Endothelial cell of umbilical vein (primary cell): ENCODE results near the gene PLCG2.

ENCODE experiments used
- EZH2 ChIP-seq: IDR thresholded peaks from 2 replicates; pipeline ENCODE4 v1.6.1; 2012; ENCODE audit warnings: borderline replicate concordance, low read depth, mild to moderate bottlenecking, moderate library complexity, low read length, inconsistent platforms; ENCODE audit not compliant: severe bottlenecking
- FOS ChIP-seq: IDR thresholded peaks from 2 replicates; pipeline ENCODE4 v1.6.1; 2011; ENCODE audit warnings: mild to moderate bottlenecking, low read length, moderate library complexity, borderline replicate concordance; ENCODE audit not compliant: insufficient read depth
- GATA2 ChIP-seq: IDR thresholded peaks from 2 replicates; pipeline ENCODE4 v1.7.0; 2011; ENCODE audit warnings: low read depth, mild to moderate bottlenecking, moderate library complexity, mixed read lengths, low read length; ENCODE audit not compliant: insufficient read length, insufficient read depth
- JUN ChIP-seq: IDR thresholded peaks from 2 replicates; pipeline ENCODE4 v1.6.1; 2011; ENCODE audit warnings: borderline replicate concordance, low read depth; ENCODE audit not compliant: insufficient read length, insufficient read depth
- MYC ChIP-seq: IDR thresholded peaks from one replicate; pipeline ENCODE4 v1.6.1; 2011; ENCODE audit warnings: mild to moderate bottlenecking, low read depth, low read length
- POLR2A ChIP-seq: IDR thresholded peaks from 2 replicates; pipeline ENCODE4 v1.6.1; 2012; ENCODE audit warnings: low read depth, mild to moderate bottlenecking, control low read depth, low read length
- POLR2AphosphoS5 ChIP-seq: IDR thresholded peaks from 2 replicates; pipeline ENCODE4 v1.6.1; 2012; ENCODE audit warnings: low read depth, mild to moderate bottlenecking, control low read depth, low read length, moderate library complexity; ENCODE audit not compliant: insufficient read depth
- TF ChIP-seq, protein P1 (sequence below), 2 donors: IDR thresholded peaks; 1 replicate in 1 of 2; 2 replicates in 1 of 2; pipeline ENCODE4 v1.5.1; 2011; ENCODE audit warnings: low read length in 2 of 2, mild to moderate bottlenecking in 2 of 2, moderate library complexity in 2 of 2, control low read depth in 1 of 2, inconsistent platforms in 1 of 2, low read depth in 1 of 2; ENCODE audit not compliant: insufficient read depth in 1 of 2; ENCODE audit errors: extremely low read depth in 1 of 2
- TF ChIP-seq, protein P2 (sequence below): IDR thresholded peaks from 2 replicates; pipeline ENCODE4 v1.6.1; 2011; ENCODE audit not compliant: insufficient read depth, insufficient read length

DNA sequence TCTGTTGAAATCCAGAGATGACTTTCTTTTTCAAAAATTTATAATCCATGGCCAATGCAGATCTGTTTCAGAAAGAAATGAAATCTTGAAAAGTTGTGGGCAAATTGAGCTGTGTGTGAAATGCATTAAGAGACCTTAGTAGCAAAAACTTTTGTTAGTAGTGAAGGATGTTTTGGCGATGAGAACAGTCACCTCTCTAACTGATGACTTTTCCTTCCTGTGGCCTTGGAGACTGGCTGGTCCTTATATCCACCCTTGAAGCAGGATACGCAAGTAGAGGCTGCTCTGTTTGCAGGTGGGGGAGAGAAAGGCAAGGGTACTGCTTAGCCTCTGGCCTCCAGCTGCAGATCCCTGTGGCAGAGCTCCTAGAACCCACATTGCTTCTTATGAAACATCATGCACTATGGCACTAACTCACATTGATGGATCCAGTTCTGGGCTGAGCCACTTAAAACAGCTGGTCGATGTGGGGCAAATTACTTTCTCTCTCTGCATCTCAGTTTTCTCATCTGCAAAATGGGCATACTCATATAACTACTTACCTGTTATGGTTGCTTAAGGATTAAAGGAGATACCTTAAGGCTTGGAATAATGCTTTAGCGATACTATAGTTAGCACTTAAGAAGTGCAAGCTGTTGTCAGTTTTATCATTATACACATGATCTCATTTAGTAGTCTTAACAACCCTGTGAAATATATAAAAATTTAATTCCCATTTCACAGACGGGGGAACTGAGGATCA, 142.9 kb downstream of the PLCG2 start:
- no peak for TF ChIP-seq POLR2A
- TF ChIP-seq EZH2: no peak
- TF ChIP-seq, protein P1, sequence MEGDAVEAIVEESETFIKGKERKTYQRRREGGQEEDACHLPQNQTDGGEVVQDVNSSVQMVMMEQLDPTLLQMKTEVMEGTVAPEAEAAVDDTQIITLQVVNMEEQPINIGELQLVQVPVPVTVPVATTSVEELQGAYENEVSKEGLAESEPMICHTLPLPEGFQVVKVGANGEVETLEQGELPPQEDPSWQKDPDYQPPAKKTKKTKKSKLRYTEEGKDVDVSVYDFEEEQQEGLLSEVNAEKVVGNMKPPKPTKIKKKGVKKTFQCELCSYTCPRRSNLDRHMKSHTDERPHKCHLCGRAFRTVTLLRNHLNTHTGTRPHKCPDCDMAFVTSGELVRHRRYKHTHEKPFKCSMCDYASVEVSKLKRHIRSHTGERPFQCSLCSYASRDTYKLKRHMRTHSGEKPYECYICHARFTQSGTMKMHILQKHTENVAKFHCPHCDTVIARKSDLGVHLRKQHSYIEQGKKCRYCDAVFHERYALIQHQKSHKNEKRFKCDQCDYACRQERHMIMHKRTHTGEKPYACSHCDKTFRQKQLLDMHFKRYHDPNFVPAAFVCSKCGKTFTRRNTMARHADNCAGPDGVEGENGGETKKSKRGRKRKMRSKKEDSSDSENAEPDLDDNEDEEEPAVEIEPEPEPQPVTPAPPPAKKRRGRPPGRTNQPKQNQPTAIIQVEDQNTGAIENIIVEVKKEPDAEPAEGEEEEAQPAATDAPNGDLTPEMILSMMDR (IDR thresholded peaks at IDR 0.05; ENCODE audit: extremely low read depth in 1 of 2, insufficient read depth in 1 of 2, low read depth in 1 of 2, low read length in 2 of 2): no peak
- no peak for TF ChIP-seq POLR2AphosphoS5
- TF ChIP-seq MYC: no peak
- TF ChIP-seq, protein P2, sequence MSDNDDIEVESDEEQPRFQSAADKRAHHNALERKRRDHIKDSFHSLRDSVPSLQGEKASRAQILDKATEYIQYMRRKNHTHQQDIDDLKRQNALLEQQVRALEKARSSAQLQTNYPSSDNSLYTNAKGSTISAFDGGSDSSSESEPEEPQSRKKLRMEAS: no peak
- TF ChIP-seq JUN: no peak
- no peak for TF ChIP-seq FOS
- no peak for TF ChIP-seq GATA2
